Measurements from ENCODE around the gene SYT1. TPM values are rescaled to one million over a fixed set of nuclear protein-coding genes. Genes with fewer than 3 reads are reported as not detected.

Gene SYT1
- total RNA-seq, 1 experiment from 2014 or later = 80.9 TPM

GRCh38 chr12:79255288-79255687 is 390.7 kb downstream of the SYT1 start:
- POLR2A ChIA-PET (ENCODE audit: low non-redundant PET) = no interaction called here

GRCh38 chr12:79260923-79261322 is 396.3 kb downstream of the SYT1 start:
- POLR2A ChIA-PET (ENCODE audit: low non-redundant PET) = no interaction called here
- intact Hi-C loops (cut with micrococcal nuclease; ENCODE audit: unreplicated experiment) = no loop called here

More at GRCh38 chr12:79255288-79255687, 390.7 kb downstream of the SYT1 start:
- intact Hi-C loops (cut with micrococcal nuclease; ENCODE audit: unreplicated experiment) = no loop called here
- DNase-seq (ENCODE audit: low spot score) = peak; percentile 9
- BruUV-seq (replicated peaks) = no TSS peak
- Histone ChIP-seq H3K9me3 (ENCODE audit: low read depth, low read length, poor library complexity, severe bottlenecking) (no peaks in the 10 kb centered on the region), H3K27me3 (replicated peaks; ENCODE audit: insufficient read depth, low read depth, low read length, poor library complexity) (no peaks in the 10 kb centered on the region), H3K27ac (ENCODE audit: low read depth, low read length, poor library complexity, severe bottlenecking) (no peak overlapping the region), H3K4me3 (ENCODE audit: low read depth, low read length, poor library complexity, severe bottlenecking) (no peak overlapping the region), H3K36me3 (ENCODE audit: insufficient read depth, low read length, poor library complexity, severe bottlenecking) (peaks cover under 1% of the 10 kb centered on the region), H3K4me1 (ENCODE audit: insufficient read depth, low read length, poor library complexity, severe bottlenecking) (peaks cover 32% of the 10 kb centered on the region)
- TF ChIP-seq EZH2 (IDR thresholded peaks at IDR 0.05; ENCODE audit: borderline replicate concordance, low read depth, low read length, poor library complexity, severe bottlenecking) (no peak), CTCF (conservative IDR thresholded peaks at IDR 0.05; ENCODE audit: low read depth, low read length) (no peak)
- CTCF ChIA-PET = no interaction called here

GRCh38 chr12:79262938-79263337 is 398.4 kb downstream of the SYT1 start:
- no peak for DNase-seq (ENCODE audit: low spot score)
- ChIA-PET POLR2A (ENCODE audit: low non-redundant PET) (no interaction called here), CTCF (no interaction called here)
- Histone ChIP-seq H3K4me1 (ENCODE audit: insufficient read depth, low read length, poor library complexity, severe bottlenecking) (peaks cover 19% of the 10 kb centered on the region), H3K9me3 (ENCODE audit: low read depth, low read length, poor library complexity, severe bottlenecking) (no peaks in the 10 kb centered on the region), H3K36me3 (ENCODE audit: insufficient read depth, low read length, poor library complexity, severe bottlenecking) (no peaks in the 10 kb centered on the region), H3K27me3 (replicated peaks; ENCODE audit: insufficient read depth, low read depth, low read length, poor library complexity) (no peaks in the 10 kb centered on the region), H3K27ac (ENCODE audit: low read depth, low read length, poor library complexity, severe bottlenecking) (no peak overlapping the region), H3K4me3 (ENCODE audit: low read depth, low read length, poor library complexity, severe bottlenecking) (no peak overlapping the region)
- intact Hi-C loops (cut with micrococcal nuclease; ENCODE audit: unreplicated experiment) = no loop called here
- no peak for TF ChIP-seq CTCF (conservative IDR thresholded peaks at IDR 0.05; ENCODE audit: low read depth, low read length)
- TF ChIP-seq EZH2 (IDR thresholded peaks at IDR 0.05; ENCODE audit: borderline replicate concordance, low read depth, low read length, poor library complexity, severe bottlenecking) = no peak
- no TSS peak for BruUV-seq (replicated peaks)

More at GRCh38 chr12:79260923-79261322, 396.3 kb downstream of the SYT1 start:
- TF ChIP-seq EZH2 (IDR thresholded peaks at IDR 0.05; ENCODE audit: borderline replicate concordance, low read depth, low read length, poor library complexity, severe bottlenecking) = no peak
- TF ChIP-seq CTCF (conservative IDR thresholded peaks at IDR 0.05; ENCODE audit: low read depth, low read length) = no peak
- H3K4me3 ChIP-seq (ENCODE audit: low read depth, low read length, poor library complexity, severe bottlenecking) = no peak overlapping the region
- no peaks in the 10 kb centered on the region for H3K27me3 ChIP-seq (replicated peaks; ENCODE audit: insufficient read depth, low read depth, low read length, poor library complexity)
- CTCF ChIA-PET = no interaction called here
- H3K36me3 ChIP-seq (ENCODE audit: insufficient read depth, low read length, poor library complexity, severe bottlenecking) = no peaks in the 10 kb centered on the region
- no peak overlapping the region for H3K27ac ChIP-seq (ENCODE audit: low read depth, low read length, poor library complexity, severe bottlenecking)
- no peak for DNase-seq (ENCODE audit: low spot score)
- no TSS peak for BruUV-seq (replicated peaks)
- peaks cover 19% of the 10 kb centered on the region for H3K4me1 ChIP-seq (ENCODE audit: insufficient read depth, low read length, poor library complexity, severe bottlenecking)
- no peaks in the 10 kb centered on the region for H3K9me3 ChIP-seq (ENCODE audit: low read depth, low read length, poor library complexity, severe bottlenecking)

Measured in A673 (cell line).